IMR-90 (cell line): Measurements from ENCODE around the gene MBIP. TPM values are rescaled to one million over a fixed set of nuclear protein-coding genes. Genes with fewer than 3 reads are reported as not detected.

Source experiments
- ATAC-seq: fragments of 200-7000 bp; cut with Tn5 transposase; 2 replicates; pipeline ENCODE4 v1.9.1; 2020; ENCODE audit warnings: low read depth, mild to moderate bottlenecking, moderate library complexity
- BruUV-seq: library from RNA; stranded (reverse); fragments of 400-500 nt; replicated peaks from 2 replicates; lab custom pipeline; 2021; lab: Mats Ljungman, UMichigan
- CTCF ChIA-PET: fragments of 300-600 bp; formaldehyde crosslinking; extraction: SDS; loops from one replicate; lab custom pipeline; 2021; ENCODE audit warnings: antibody characterized with exemption; lab: Yijun Ruan, JAX
- POLR2A ChIA-PET: fragments of 300-600 bp; sonication (Branson Sonifier 250); formaldehyde crosslinking; loops from one replicate; lab custom pipeline; 2022; ENCODE audit warnings: antibody characterized with exemption; ENCODE audit not compliant: unreplicated experiment; lab: Charles Lee
- DNase-seq: peaks from one replicate; pipeline ENCODE4 v3.0.0; 2013
- H2AFZ ChIP-seq: replicated peaks from 2 replicates; pipeline ENCODE3; 2013; ENCODE audit warnings: low read length, mild to moderate bottlenecking; ENCODE audit not compliant: poor library complexity
- H2AK5ac ChIP-seq: 2 replicates; pipeline ENCODE4 v1.6.1; 2013; ENCODE audit warnings: low read depth, low read length, inconsistent platforms
- H2AK9ac ChIP-seq: replicated peaks from 2 replicates; pipeline ENCODE3; 2013; ENCODE audit warnings: mild to moderate bottlenecking, low read depth, low read length, moderate library complexity; ENCODE audit not compliant: poor library complexity
- H2BK120ac ChIP-seq: 2 replicates; pipeline ENCODE4 v1.6.1; 2013; ENCODE audit warnings: low read depth, low read length, inconsistent platforms
- H2BK15ac ChIP-seq: 3 replicates; pipeline ENCODE4 v1.6.1; 2013; ENCODE audit warnings: low read depth, low read length, inconsistent platforms
- H2BK20ac ChIP-seq: 2 replicates; pipeline ENCODE4 v1.6.1; 2013; ENCODE audit warnings: low read depth, mild to moderate bottlenecking, inconsistent platforms, low read length, moderate library complexity
- H2BK5ac ChIP-seq: 2 replicates; pipeline ENCODE4 v1.6.1; 2013; ENCODE audit warnings: mild to moderate bottlenecking, low read depth, low read length, inconsistent platforms; ENCODE audit not compliant: poor library complexity, severe bottlenecking
- H3K14ac ChIP-seq: replicated peaks from 2 replicates; pipeline ENCODE4 v1.6.1; 2013; ENCODE audit warnings: low read depth, low read length, inconsistent platforms
- H3K18ac ChIP-seq: 2 replicates; pipeline ENCODE4 v1.6.1; 2013; ENCODE audit warnings: low read depth, low read length, control low read depth
- H3K23ac ChIP-seq: 2 replicates; pipeline ENCODE4 v1.6.1; 2013; ENCODE audit warnings: low read depth, low read length, inconsistent platforms
- H3K27ac ChIP-seq: 2 replicates; pipeline ENCODE4 v1.5.1; 2013; ENCODE audit warnings: mild to moderate bottlenecking, control low read depth, low read length; ENCODE audit not compliant: insufficient read depth
- H3K27me3 ChIP-seq: 2 replicates; pipeline ENCODE4 v1.6.1; 2013; ENCODE audit warnings: low read length; ENCODE audit not compliant: control insufficient read depth, insufficient read depth
- H3K36me3 ChIP-seq: 2 replicates; pipeline ENCODE4 v1.6.1; 2013; ENCODE audit warnings: low read length, mixed read lengths; ENCODE audit not compliant: control insufficient read depth, insufficient read depth
- H3K4ac ChIP-seq: 2 replicates; pipeline ENCODE4 v1.6.1; 2013; ENCODE audit warnings: low read depth, low read length, inconsistent platforms
- H3K4me1 ChIP-seq: 2 replicates; pipeline ENCODE4 v1.6.1; 2013; ENCODE audit warnings: low read length, mixed read lengths; ENCODE audit not compliant: control insufficient read depth, insufficient read depth
- H3K4me2 ChIP-seq: 2 replicates; pipeline ENCODE4 v1.6.1; 2013; ENCODE audit warnings: low read depth, mild to moderate bottlenecking, control low read depth, low read length, moderate library complexity
- H3K4me3 ChIP-seq: 2 replicates; pipeline ENCODE4 v1.5.1; 2013; ENCODE audit warnings: low read depth, mild to moderate bottlenecking, control low read depth, low read length, moderate library complexity; ENCODE audit not compliant: insufficient read depth
- H3K56ac ChIP-seq: 2 replicates; pipeline ENCODE4 v1.6.1; 2013; ENCODE audit warnings: low read length, inconsistent platforms; ENCODE audit not compliant: insufficient read depth; ENCODE audit errors: extremely low read depth
- H3K79me1 ChIP-seq, 2 experiments: 2 replicates each; pipeline ENCODE4 v1.6.1; 2013; ENCODE audit warnings: low read length in 2 of 2, inconsistent platforms in 1 of 2, low read depth in 1 of 2
- H3K9ac ChIP-seq: 2 replicates; pipeline ENCODE4 v1.6.1; 2013; ENCODE audit warnings: low read depth, low read length, control low read depth
- H3K9me1 ChIP-seq: 2 replicates; pipeline ENCODE4 v1.6.1; 2013; ENCODE audit warnings: low read length, inconsistent platforms; ENCODE audit not compliant: insufficient read depth
- H3K9me3 ChIP-seq: 2 replicates; pipeline ENCODE4 v1.6.1; 2013; ENCODE audit warnings: low read length; ENCODE audit not compliant: control insufficient read depth, insufficient read depth
- H4K20me1 ChIP-seq: 2 replicates; pipeline ENCODE4 v1.6.1; 2013; ENCODE audit warnings: low read length, inconsistent platforms; ENCODE audit not compliant: insufficient read depth
- H4K5ac ChIP-seq: 2 replicates; pipeline ENCODE4 v1.6.1; 2013; ENCODE audit warnings: mild to moderate bottlenecking, low read depth, low read length, control low read depth
- H4K8ac ChIP-seq, 2 experiments: 2 replicates each; pipeline ENCODE4 v1.6.1; 2013; ENCODE audit warnings: low read depth in 2 of 2, low read length in 2 of 2, control low read depth in 1 of 2, inconsistent platforms in 1 of 2
- H4K91ac ChIP-seq: 2 replicates; pipeline ENCODE4 v1.6.1; 2013; ENCODE audit warnings: low read depth, low read length, inconsistent platforms; ENCODE audit not compliant: insufficient read depth
- ELK1 ChIP-seq: fragments of 150-350 bp; IDR thresholded peaks from 2 replicates; pipeline ENCODE4 v1.6.1; 2016; ENCODE audit warnings: low read depth, mild to moderate bottlenecking, low read length, moderate library complexity, borderline replicate concordance
- FOS ChIP-seq: fragments of 150-350 bp; IDR thresholded peaks from 2 replicates; pipeline ENCODE4 v1.6.1; 2016; ENCODE audit warnings: low read depth, low read length
- MXI1 ChIP-seq: IDR thresholded peaks from 2 replicates; pipeline ENCODE4 v1.6.1; 2012; ENCODE audit warnings: low read depth, mild to moderate bottlenecking, low read length, moderate library complexity, borderline replicate concordance
- POLR2A ChIP-seq: IDR thresholded peaks from 2 replicates; pipeline ENCODE4 v1.6.1; 2012; ENCODE audit warnings: mild to moderate bottlenecking, low read depth, low read length
- RCOR1 ChIP-seq: IDR thresholded peaks from 2 replicates; pipeline ENCODE4 v1.6.1; 2012; ENCODE audit warnings: mild to moderate bottlenecking, low read length, improper control_type of control experiment; ENCODE audit not compliant: insufficient replicate concordance
- RFX5 ChIP-seq: IDR thresholded peaks from 2 replicates; pipeline ENCODE4 v1.8.0; 2012; ENCODE audit warnings: low read depth, mild to moderate bottlenecking, low read length, moderate library complexity
- WGBS, 2 experiments: methylation state at CpG; one replicate each; pipeline versions ENCODE4 v1.1.5 to v1.1.7; 2013; ENCODE audit warnings: missing lambda C conversion rate in 2 of 2; ENCODE audit not compliant: insufficient read length in 1 of 2; ENCODE audit errors: extremely low coverage in 2 of 2; 5-methylcytosine and 5-hydroxymethylcytosine counted together
- dilution Hi-C: fragments of 300-500 bp; cut with HindIII; formaldehyde crosslinking; loops from one replicate; pipeline ENCODE4 v1.14.3; 2018; ENCODE audit warnings: low sequenced_read_pairs; ENCODE audit not compliant: unreplicated experiment
- in situ Hi-C: fragments of 300-500 bp; cut with MboI; formaldehyde crosslinking; loops from 3 replicates; pipeline ENCODE4 v1.14.3; 2019; ENCODE audit warnings: low sequenced_read_pairs, inconsistent platforms, mixed read lengths
- intact Hi-C: fragments of 100-400 bp; cut with micrococcal nuclease; formaldehyde crosslinking; loops from 2 replicates; pipeline ENCODE4 v1.10.0; 2022
- polyA plus RNA-seq, 3 experiments: library from polyadenylated mRNA; depleted of rRNA; stranded (reverse); fragments of >200 nt; gene quantifications; 2 replicates each; pipeline ENCODE4 v1.2.3, GENCODE V29; 2012; ENCODE audit warnings: low replicate concordance in 1 of 3
- total RNA-seq: library from RNA; depleted of rRNA; stranded (reverse); fragments of >200 nt; gene quantifications from 2 replicates; pipeline ENCODE4 v1.2.3, GENCODE V29; 2012

MBIP gene
- total and polyA plus RNA-seq, 2 of the 4 experiments (the other 2 are of a cell fraction), result 9.3 to 17.4 TPM

- dilution Hi-C loops, result no loop called here
- Histone ChIP-seq H3K14ac (no peak overlapping the region), H2BK5ac (no peak overlapping the region), H2AK5ac (no peak overlapping the region), H2AFZ (no peak overlapping the region), H2BK120ac (no peak overlapping the region), H4K8ac (no peak overlapping the region), H3K9ac (no peak overlapping the region), H3K4ac (no peak overlapping the region), H2BK15ac (no peak overlapping the region), H3K4me2 (no peak overlapping the region), H2AK9ac (no peak overlapping the region), H3K27me3 (no peaks in the 10 kb centered on the region), H4K5ac (no peak overlapping the region), H3K79me1 (peaks cover 3 to 22% of the 10 kb centered on the region in 2 experiments; a peak in 3 of 4 replicates), H3K36me3 (peaks cover 2% of the 10 kb centered on the region), H4K20me1 (peaks cover 4% of the 10 kb centered on the region; the same call in 1 of the 2 replicates), H3K18ac (no peak overlapping the region), H3K9me1 (no peaks in the 10 kb centered on the region), H3K23ac (no peak overlapping the region), H3K4me3 (no peak overlapping the region), H3K56ac (no peak overlapping the region), H3K27ac (no peak overlapping the region), H3K9me3 (no peaks in the 10 kb centered on the region), H4K91ac (no peak overlapping the region), H3K4me1 (no peaks in the 10 kb centered on the region), H2BK20ac (no peak overlapping the region)
- WGBS, 2 experiments, result no CpG with 5 or more reads among the region's 1 CpG
- CTCF ChIA-PET, result no interaction called here
- in situ Hi-C loops, result no loop called here
- POLR2A ChIA-PET, result no interaction called here
- no peak for ATAC-seq
- TF ChIP-seq ELK1, result no peak
- no peak for TF ChIP-seq FOS
- no peak for TF ChIP-seq MXI1
- TF ChIP-seq POLR2A, result no peak
- no peak for TF ChIP-seq RFX5
- no peak for TF ChIP-seq RCOR1
- BruUV-seq, result no TSS peak
- intact Hi-C loops, result loop anchor here (2.0 kb wide), 1 partner anchor 15 kb away; no protein-coding TSS in a partner anchor
- no peak for DNase-seq
These were observed 4.3 kb downstream of the MBIP start for GRCh38 chr14:36316131-36316530.
